AG04450 (cell line): ENCODE data around the gene FSTL4. TPM values are rescaled to one million over a fixed set of nuclear protein-coding genes. Genes with fewer than 3 reads are reported as not detected.
A peak's percentile ranks its signal among the peaks of the same experiment; 100 is the strongest.

Experiments
- CTCF ChIA-PET: fragments of 300-600, 350-600 bp; formaldehyde crosslinking; extraction: SDS; loops from one replicate; lab custom pipeline; 2022; ENCODE audit warnings: antibody characterized with exemption, inconsistent platforms; lab: Charles Lee
- POLR2A ChIA-PET: fragments of 350-600 bp; formaldehyde crosslinking; extraction: SDS; loops from one replicate; lab custom pipeline; 2021; ENCODE audit warnings: antibody characterized with exemption, inconsistent platforms; lab: Yijun Ruan, JAX
- DNase-seq: peaks from one replicate; pipeline ENCODE4 v3.0.0-alpha.2; 2011; ENCODE audit warnings: low read depth, low spot score
- H3K27ac ChIP-seq: one replicate; pipeline ENCODE4 v1.5.1; 2012; ENCODE audit warnings: low read depth, low read length, control low read depth
- H3K27me3 ChIP-seq: one replicate; pipeline ENCODE4 v1.6.0; 2012; ENCODE audit warnings: low read length; ENCODE audit not compliant: control insufficient read depth, insufficient read depth
- H3K4me3 ChIP-seq: 2 replicates; pipeline ENCODE4 v1.5.1; 2011; ENCODE audit warnings: mild to moderate bottlenecking, low read depth, low read length, control low read depth
- H3K9me3 ChIP-seq: 2 replicates; pipeline ENCODE4 v1.5.1; 2012; ENCODE audit warnings: low read length; ENCODE audit not compliant: control insufficient read depth, insufficient read depth
- CTCF ChIP-seq: IDR thresholded peaks from 2 replicates; pipeline ENCODE4 v1.5.1; 2011; ENCODE audit warnings: low read depth, low read length, control low read depth, inconsistent platforms
- polyA plus RNA-seq: library from polyadenylated mRNA; depleted of rRNA; stranded (reverse); fragments of >200 nt; gene quantifications from 2 replicates; pipeline ENCODE4 v1.2.3, GENCODE V29; 2011

FSTL4 gene
- polyA plus RNA-seq, 1 experiment = 0.11 TPM

GRCh38 chr5:133290669-133291240 lies 321.6 kb downstream of the FSTL4 start:
- CTCF ChIA-PET = interaction anchor here (1.7 to 8.4 kb wide), 2 partner anchors 178 to 188 kb away, joined by 4 to 154 read pairs; no protein-coding TSS in a partner anchor
- H3K27ac ChIP-seq = no peak overlapping the region
- POLR2A ChIA-PET = no interaction called here
- H3K9me3 ChIP-seq = no peaks in the 10 kb centered on the region
- H3K4me3 ChIP-seq = no peak overlapping the region
- DNase-seq = no peak
- no peak for TF ChIP-seq CTCF
- H3K27me3 ChIP-seq = peaks cover 11% of the 10 kb centered on the region

GRCh38 chr5:133289686-133290367 lies 322.5 kb downstream of the FSTL4 start:
- Histone ChIP-seq H3K27me3 (peaks cover 10% of the 10 kb centered on the region), H3K9me3 (no peaks in the 10 kb centered on the region), H3K4me3 (no peak overlapping the region), H3K27ac (no peak overlapping the region)
- CTCF ChIA-PET = interaction anchor here (1.7 to 8.4 kb wide), 2 partner anchors 177 to 187 kb away, joined by 4 to 154 read pairs; no protein-coding TSS in a partner anchor
- DNase-seq = no peak
- TF ChIP-seq CTCF = no peak
- POLR2A ChIA-PET = no interaction called here

- CTCF ChIA-PET = interaction anchor here (0.5 to 8.4 kb wide), 15 partner anchors 9 to 183 kb away, joined by 3 to 154 read pairs (median 3); no protein-coding TSS in a partner anchor
These were observed 324.8 kb downstream of the FSTL4 start for GRCh38 chr5:133287500-133287899.

GRCh38 chr5:133286483-133286882 lies 325.9 kb downstream of the FSTL4 start:
- Histone ChIP-seq H3K4me3 (no peak overlapping the region), H3K9me3 (no peaks in the 10 kb centered on the region), H3K27me3 (peaks cover 11% of the 10 kb centered on the region), H3K27ac (no peak overlapping the region)
- ChIA-PET CTCF (interaction anchor here (0.8 to 8.4 kb wide), 3 partner anchors 34 to 173 kb away, joined by 3 to 154 read pairs (median 3); no protein-coding TSS in a partner anchor), POLR2A (no interaction called here)
- no peak for DNase-seq
- no peak for TF ChIP-seq CTCF

More at GRCh38 chr5:133287500-133287899, 324.8 kb downstream of the FSTL4 start:
- H3K4me3 ChIP-seq = no peak overlapping the region
- peak; percentile 26 for DNase-seq
- peak; percentile 75 for TF ChIP-seq CTCF
- no peak overlapping the region for H3K27ac ChIP-seq
- H3K27me3 ChIP-seq = peaks cover 11% of the 10 kb centered on the region
- H3K9me3 ChIP-seq = no peaks in the 10 kb centered on the region
- POLR2A ChIA-PET = no interaction called here

GRCh38 chr5:133285583-133286021 lies 326.7 kb downstream of the FSTL4 start:
- ChIA-PET POLR2A (no interaction called here), CTCF (interaction anchor here (8.4 kb wide), 1 partner anchor 172 kb away, joined by 154 read pairs; no protein-coding TSS in a partner anchor)
- no peak overlapping the region for H3K27ac ChIP-seq
- no peak overlapping the region for H3K4me3 ChIP-seq
- peak; percentile 24 for DNase-seq
- peaks cover 12% of the 10 kb centered on the region for H3K27me3 ChIP-seq
- no peaks in the 10 kb centered on the region for H3K9me3 ChIP-seq
- no peak for TF ChIP-seq CTCF
